SK-N-SH treated with all-trans-retinoic acid at 6 μM for 48 hours (cell line): ENCODE data around the gene SLC25A42.
A peak's percentile ranks its signal among the peaks of the same experiment; 100 is the strongest.

Experiments
- ATAC-seq: fragments of 200-7000 bp; cut with Tn5 transposase; 3 replicates; pipeline ENCODE4 v1.9.1; 2020; ENCODE audit warnings: mild to moderate bottlenecking, moderate library complexity
- ARNTL ChIP-seq: fragments of 450-650 bp; formaldehyde crosslinking; IDR thresholded peaks from 2 replicates; pipeline ENCODE4 v1.5.0; 2020; ENCODE audit warnings: low read depth, mild to moderate bottlenecking, moderate library complexity, borderline replicate concordance
- BACH2 ChIP-seq: fragments of 250-450 bp; sonication (Bioruptor Pico); IDR thresholded peaks from 2 replicates; pipeline ENCODE4 v1.9.0; 2021; ENCODE audit warnings: mild to moderate bottlenecking, borderline replicate concordance
- ESRRG ChIP-seq: fragments of 250-450 bp; sonication (Bioruptor Pico); IDR thresholded peaks from 2 replicates; pipeline ENCODE4 v1.6.1; 2021; ENCODE audit warnings: mild to moderate bottlenecking
- GLIS3 ChIP-seq: fragments of 250-450 bp; sonication (Bioruptor Pico); IDR thresholded peaks from 2 replicates; pipeline ENCODE4 v1.5.0; 2020; ENCODE audit warnings: mild to moderate bottlenecking, moderate library complexity
- OSR1 ChIP-seq: fragments of 250-450 bp; sonication (Bioruptor Pico); IDR thresholded peaks from 2 replicates; pipeline ENCODE4 v1.8.0; 2022; ENCODE audit warnings: moderate library complexity, mild to moderate bottlenecking, inconsistent platforms
- PPARA ChIP-seq: fragments of 250-450 bp; sonication (Bioruptor Pico); IDR thresholded peaks from 2 replicates; pipeline ENCODE4 v1.5.0; 2020; ENCODE audit warnings: mild to moderate bottlenecking, borderline replicate concordance
- RARB ChIP-seq: fragments of 250-450 bp; sonication (Bioruptor Pico); IDR thresholded peaks from 2 replicates; pipeline ENCODE4 v1.8.0; 2021; ENCODE audit warnings: mild to moderate bottlenecking, moderate library complexity
- SNAI2 ChIP-seq: fragments of 250-450 bp; sonication (Bioruptor Pico); IDR thresholded peaks from 2 replicates; pipeline ENCODE4 v1.5.0; 2020; ENCODE audit warnings: mild to moderate bottlenecking, moderate library complexity
- TOX ChIP-seq: fragments of 250-450 bp; sonication (Bioruptor Pico); IDR thresholded peaks from 2 replicates; pipeline ENCODE4 v1.8.0; 2021; ENCODE audit warnings: mild to moderate bottlenecking, moderate library complexity, borderline replicate concordance
- ZC3H10 ChIP-seq: fragments of 250-450 bp; sonication (Bioruptor Pico); IDR thresholded peaks from 2 replicates; pipeline ENCODE4 v1.5.1; 2021; ENCODE audit warnings: mild to moderate bottlenecking, moderate library complexity
- ZFP3 ChIP-seq: fragments of 250-450 bp; sonication (Bioruptor Pico); IDR thresholded peaks from 2 replicates; pipeline ENCODE4 v1.5.0; 2020; ENCODE audit warnings: mild to moderate bottlenecking, moderate library complexity
- ZFP30 ChIP-seq: fragments of 450-650 bp; formaldehyde crosslinking; IDR thresholded peaks from 2 replicates; pipeline ENCODE4 v1.5.0; 2022; ENCODE audit warnings: mild to moderate bottlenecking, moderate library complexity
- ZNF70 ChIP-seq: fragments of 450-650 bp; formaldehyde crosslinking; IDR thresholded peaks from 2 replicates; pipeline ENCODE4 v1.5.0; 2020; ENCODE audit warnings: mild to moderate bottlenecking, moderate library complexity
- TF ChIP-seq, protein P1 (sequence below): fragments of 250-450 bp; sonication (Bioruptor Pico); IDR thresholded peaks from 2 replicates; pipeline ENCODE4 v1.5.1; 2020; ENCODE audit warnings: low read depth, mild to moderate bottlenecking, moderate library complexity
- TF ChIP-seq, protein P2 (sequence below): fragments of 250-450 bp; sonication (Bioruptor Pico); IDR thresholded peaks from 2 replicates; pipeline ENCODE4 v1.5.0; 2020; ENCODE audit warnings: mild to moderate bottlenecking, moderate library complexity
- TF ChIP-seq, protein P3 (sequence below): fragments of 250-450 bp; sonication (Bioruptor Pico); IDR thresholded peaks from 2 replicates; pipeline ENCODE4 v1.8.0; 2021; ENCODE audit warnings: low read depth, mild to moderate bottlenecking, moderate library complexity, borderline replicate concordance
- TF ChIP-seq, protein P4 (sequence below): fragments of 250-450 bp; sonication (Bioruptor Pico); IDR thresholded peaks from 2 replicates; pipeline ENCODE4 v1.5.1; 2021; ENCODE audit warnings: mild to moderate bottlenecking, moderate library complexity
- TF ChIP-seq, protein P5 (sequence below): fragments of 250-450 bp; sonication (Bioruptor Pico); IDR thresholded peaks from 2 replicates; pipeline ENCODE4 v1.8.0; 2020; ENCODE audit warnings: mild to moderate bottlenecking, moderate library complexity, borderline replicate concordance

Gene SLC25A42

DNA sequence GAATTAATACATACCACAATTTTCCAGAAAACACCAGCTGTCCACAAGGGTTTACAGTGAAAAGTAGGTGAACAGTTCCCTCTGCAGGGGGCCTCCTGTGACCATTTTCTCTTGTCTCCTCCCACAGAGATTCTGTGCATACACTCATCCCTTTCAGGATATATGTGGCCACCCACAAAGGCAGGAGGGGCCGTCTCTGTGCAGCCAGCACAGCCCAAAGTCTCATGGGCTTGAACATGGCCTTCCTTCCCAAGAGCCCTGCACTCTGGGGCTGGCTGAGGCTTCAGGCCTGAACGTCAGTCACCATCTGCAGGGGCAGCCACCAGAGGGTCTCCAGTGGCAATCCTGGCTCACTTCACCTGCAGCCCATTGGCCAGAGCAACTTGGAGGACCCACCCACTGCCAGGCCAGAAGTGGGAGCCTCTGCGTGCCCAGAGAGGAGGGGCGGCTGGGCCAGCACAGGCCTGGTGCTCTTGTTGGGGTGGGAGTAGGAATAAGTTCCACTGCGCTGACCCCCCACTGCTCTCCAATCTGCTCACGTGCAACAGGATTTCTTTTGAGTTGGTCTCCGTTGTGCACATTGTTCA lies 49.3 kb downstream of the SLC25A42 start:
- TF ChIP-seq, protein P1, sequence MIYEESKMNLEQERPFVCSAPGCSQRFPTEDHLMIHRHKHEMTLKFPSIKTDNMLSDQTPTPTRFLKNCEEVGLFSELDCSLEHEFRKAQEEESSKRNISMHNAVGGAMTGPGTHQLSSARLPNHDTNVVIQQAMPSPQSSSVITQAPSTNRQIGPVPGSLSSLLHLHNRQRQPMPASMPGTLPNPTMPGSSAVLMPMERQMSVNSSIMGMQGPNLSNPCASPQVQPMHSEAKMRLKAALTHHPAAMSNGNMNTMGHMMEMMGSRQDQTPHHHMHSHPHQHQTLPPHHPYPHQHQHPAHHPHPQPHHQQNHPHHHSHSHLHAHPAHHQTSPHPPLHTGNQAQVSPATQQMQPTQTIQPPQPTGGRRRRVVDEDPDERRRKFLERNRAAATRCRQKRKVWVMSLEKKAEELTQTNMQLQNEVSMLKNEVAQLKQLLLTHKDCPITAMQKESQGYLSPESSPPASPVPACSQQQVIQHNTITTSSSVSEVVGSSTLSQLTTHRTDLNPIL (CRISPR knock-in tag): no peak
- TF ChIP-seq ZC3H10 (no peak), RARB (no peak)
- TF ChIP-seq, all 23 proteins: peak for 0
- peak; percentile 38 for ATAC-seq

DNA sequence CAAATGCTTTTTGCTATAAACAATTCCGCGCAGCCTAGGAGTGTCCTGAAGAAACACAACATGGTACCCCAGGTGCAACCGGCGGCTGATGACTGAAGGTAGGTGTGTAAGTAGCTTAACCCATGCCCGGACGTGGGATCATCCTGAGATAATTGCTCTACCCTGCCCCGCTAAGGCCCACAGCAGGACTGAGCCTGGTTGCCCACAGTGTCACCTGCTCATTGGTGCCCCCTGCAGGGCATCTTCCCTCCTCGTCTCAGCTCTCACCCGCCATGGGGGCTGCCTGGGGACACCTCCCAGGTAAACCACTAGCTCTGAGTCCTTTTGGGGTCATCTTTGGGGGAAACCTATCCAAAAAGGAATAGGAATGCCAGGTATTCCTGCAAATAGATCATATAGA lies 52.2 kb downstream of the SLC25A42 start:
- TF ChIP-seq PPARA (CRISPR knock-in tag) (no peak), ZFP30 (no peak), ARNTL (CRISPR knock-in tag) (no peak), ZFP3 (CRISPR knock-in tag) (no peak), OSR1 (no peak), BACH2 (no peak), RARB (no peak), GLIS3 (CRISPR knock-in tag) (no peak), SNAI2 (CRISPR knock-in tag) (no peak), ESRRG (CRISPR knock-in tag) (no peak)
- TF ChIP-seq, protein P2, sequence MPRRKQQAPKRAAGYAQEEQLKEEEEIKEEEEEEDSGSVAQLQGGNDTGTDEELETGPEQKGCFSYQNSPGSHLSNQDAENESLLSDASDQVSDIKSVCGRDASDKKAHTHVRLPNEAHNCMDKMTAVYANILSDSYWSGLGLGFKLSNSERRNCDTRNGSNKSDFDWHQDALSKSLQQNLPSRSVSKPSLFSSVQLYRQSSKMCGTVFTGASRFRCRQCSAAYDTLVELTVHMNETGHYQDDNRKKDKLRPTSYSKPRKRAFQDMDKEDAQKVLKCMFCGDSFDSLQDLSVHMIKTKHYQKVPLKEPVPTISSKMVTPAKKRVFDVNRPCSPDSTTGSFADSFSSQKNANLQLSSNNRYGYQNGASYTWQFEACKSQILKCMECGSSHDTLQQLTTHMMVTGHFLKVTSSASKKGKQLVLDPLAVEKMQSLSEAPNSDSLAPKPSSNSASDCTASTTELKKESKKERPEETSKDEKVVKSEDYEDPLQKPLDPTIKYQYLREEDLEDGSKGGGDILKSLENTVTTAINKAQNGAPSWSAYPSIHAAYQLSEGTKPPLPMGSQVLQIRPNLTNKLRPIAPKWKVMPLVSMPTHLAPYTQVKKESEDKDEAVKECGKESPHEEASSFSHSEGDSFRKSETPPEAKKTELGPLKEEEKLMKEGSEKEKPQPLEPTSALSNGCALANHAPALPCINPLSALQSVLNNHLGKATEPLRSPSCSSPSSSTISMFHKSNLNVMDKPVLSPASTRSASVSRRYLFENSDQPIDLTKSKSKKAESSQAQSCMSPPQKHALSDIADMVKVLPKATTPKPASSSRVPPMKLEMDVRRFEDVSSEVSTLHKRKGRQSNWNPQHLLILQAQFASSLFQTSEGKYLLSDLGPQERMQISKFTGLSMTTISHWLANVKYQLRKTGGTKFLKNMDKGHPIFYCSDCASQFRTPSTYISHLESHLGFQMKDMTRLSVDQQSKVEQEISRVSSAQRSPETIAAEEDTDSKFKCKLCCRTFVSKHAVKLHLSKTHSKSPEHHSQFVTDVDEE (CRISPR knock-in tag): no peak
- TF ChIP-seq, protein P3, sequence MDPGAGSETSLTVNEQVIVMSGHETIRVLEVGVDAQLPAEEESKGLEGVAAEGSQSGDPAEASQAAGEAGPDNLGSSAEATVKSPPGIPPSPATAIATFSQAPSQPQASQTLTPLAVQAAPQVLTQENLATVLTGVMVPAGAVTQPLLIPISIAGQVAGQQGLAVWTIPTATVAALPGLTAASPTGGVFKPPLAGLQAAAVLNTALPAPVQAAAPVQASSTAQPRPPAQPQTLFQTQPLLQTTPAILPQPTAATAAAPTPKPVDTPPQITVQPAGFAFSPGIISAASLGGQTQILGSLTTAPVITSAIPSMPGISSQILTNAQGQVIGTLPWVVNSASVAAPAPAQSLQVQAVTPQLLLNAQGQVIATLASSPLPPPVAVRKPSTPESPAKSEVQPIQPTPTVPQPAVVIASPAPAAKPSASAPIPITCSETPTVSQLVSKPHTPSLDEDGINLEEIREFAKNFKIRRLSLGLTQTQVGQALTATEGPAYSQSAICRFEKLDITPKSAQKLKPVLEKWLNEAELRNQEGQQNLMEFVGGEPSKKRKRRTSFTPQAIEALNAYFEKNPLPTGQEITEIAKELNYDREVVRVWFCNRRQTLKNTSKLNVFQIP (CRISPR knock-in tag): no peak
- TF ChIP-seq, protein P4, sequence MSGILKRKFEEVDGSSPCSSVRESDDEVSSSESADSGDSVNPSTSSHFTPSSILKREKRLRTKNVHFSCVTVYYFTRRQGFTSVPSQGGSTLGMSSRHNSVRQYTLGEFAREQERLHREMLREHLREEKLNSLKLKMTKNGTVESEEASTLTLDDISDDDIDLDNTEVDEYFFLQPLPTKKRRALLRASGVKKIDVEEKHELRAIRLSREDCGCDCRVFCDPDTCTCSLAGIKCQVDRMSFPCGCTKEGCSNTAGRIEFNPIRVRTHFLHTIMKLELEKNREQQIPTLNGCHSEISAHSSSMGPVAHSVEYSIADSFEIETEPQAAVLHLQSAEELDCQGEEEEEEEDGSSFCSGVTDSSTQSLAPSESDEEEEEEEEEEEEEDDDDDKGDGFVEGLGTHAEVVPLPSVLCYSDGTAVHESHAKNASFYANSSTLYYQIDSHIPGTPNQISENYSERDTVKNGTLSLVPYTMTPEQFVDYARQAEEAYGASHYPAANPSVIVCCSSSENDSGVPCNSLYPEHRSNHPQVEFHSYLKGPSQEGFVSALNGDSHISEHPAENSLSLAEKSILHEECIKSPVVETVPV (CRISPR knock-in tag): no peak
- TF ChIP-seq, protein P1 (CRISPR knock-in tag): no peak
- TF ChIP-seq, protein P5, sequence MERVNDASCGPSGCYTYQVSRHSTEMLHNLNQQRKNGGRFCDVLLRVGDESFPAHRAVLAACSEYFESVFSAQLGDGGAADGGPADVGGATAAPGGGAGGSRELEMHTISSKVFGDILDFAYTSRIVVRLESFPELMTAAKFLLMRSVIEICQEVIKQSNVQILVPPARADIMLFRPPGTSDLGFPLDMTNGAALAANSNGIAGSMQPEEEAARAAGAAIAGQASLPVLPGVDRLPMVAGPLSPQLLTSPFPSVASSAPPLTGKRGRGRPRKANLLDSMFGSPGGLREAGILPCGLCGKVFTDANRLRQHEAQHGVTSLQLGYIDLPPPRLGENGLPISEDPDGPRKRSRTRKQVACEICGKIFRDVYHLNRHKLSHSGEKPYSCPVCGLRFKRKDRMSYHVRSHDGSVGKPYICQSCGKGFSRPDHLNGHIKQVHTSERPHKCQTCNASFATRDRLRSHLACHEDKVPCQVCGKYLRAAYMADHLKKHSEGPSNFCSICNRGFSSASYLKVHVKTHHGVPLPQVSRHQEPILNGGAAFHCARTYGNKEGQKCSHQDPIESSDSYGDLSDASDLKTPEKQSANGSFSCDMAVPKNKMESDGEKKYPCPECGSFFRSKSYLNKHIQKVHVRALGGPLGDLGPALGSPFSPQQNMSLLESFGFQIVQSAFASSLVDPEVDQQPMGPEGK: no peak
- TF ChIP-seq, all 23 proteins: peak for 0
- peak; percentile 44 for ATAC-seq

DNA sequence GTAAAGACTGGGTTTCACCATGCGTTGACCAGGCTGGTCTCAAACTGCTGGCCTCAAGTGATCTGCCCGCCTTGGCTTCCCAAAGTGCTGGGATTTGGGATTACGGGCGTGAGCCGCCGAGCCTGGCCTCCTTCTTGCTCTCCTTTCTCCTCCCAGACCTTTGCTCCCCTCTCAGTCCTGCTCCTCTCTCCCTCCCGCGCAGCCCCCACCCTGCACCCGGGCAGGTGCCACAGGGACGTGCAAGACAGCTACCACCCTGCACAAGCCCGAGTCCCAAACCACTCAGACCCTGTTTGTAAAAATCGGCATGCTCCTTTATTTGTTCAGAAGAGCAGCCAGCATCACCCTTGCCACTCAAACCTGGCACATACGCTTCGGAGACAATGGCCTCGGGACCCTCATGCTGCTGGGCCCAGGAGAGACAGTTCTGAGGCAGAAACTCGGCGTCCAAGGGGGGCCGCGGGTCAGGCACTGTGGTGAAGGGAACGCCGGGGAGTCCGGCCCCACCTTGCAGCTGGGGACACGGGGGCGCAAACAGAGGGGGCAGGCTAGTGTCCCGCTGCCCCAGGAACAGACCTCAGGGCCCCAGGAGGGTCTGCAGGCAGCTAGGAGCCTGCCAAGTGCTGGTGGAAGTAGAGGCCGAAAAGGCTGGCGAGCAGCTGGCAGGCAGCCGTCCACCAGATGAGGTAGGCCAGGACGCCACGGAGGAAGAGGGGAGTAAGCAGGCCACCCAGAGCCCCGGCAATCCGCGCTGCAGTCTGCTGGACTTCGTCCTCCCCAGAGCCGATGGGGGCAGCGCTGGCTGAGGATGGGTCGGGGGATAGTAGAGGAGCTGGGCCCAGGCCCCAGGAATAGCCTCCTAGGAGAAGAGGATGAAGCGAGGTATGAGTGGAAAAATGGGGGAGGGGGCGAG lies 55.8 kb downstream of the SLC25A42 start:
- TF ChIP-seq BACH2 (no peak), ARNTL (CRISPR knock-in tag) (no peak), OSR1 (no peak), ZNF70 (CRISPR knock-in tag) (no peak), ESRRG (CRISPR knock-in tag) (no peak), RARB (no peak), TOX (CRISPR knock-in tag) (no peak)
- TF ChIP-seq, protein P3 (CRISPR knock-in tag): no peak
- TF ChIP-seq, protein P4 (CRISPR knock-in tag): no peak
- TF ChIP-seq, protein P5: no peak
- ATAC-seq: no peak
